HL-60/S4 (cell line): Measurements from ENCODE around the gene RBFOX2.

Experiments
- in situ Hi-C: fragments of 300-500 bp; cut with MboI; formaldehyde crosslinking; loops from 2 replicates; pipeline ENCODE4 v1.14.3; 2022; ENCODE audit warnings: low sequenced_read_pairs

RBFOX2 gene

GRCh38 chr22:35947794-35948425 lies 80.7 kb downstream of the RBFOX2 start:
- in situ Hi-C loops, result no loop called here

- in situ Hi-C loops, result no loop called here
Measured at GRCh38 chr22:35944458-35944857, 84.2 kb downstream of the RBFOX2 start.

DNA sequence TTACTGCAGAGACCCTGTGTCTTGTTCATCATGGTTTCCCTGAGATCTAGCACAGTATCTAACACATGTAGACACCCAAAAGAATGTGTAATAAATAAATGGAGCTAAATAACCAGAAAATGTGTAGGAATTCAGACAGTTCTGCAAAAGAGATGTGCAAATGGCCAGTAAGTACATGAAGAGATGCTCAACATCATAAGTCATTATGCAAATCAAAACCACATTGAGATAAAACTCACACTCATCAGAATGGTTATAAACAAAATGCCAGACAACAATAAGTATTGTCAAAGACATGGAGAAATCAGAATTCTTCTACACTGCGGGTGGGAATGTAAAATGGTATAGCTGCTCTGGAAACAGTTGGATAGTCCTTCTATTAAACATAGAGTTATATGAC lies 88.5 kb downstream of the RBFOX2 start:
- in situ Hi-C loops, result no loop called here

GRCh38 chr22:35938226-35938625 lies 90.4 kb downstream of the RBFOX2 start:
- in situ Hi-C loops, result no loop called here

DNA sequence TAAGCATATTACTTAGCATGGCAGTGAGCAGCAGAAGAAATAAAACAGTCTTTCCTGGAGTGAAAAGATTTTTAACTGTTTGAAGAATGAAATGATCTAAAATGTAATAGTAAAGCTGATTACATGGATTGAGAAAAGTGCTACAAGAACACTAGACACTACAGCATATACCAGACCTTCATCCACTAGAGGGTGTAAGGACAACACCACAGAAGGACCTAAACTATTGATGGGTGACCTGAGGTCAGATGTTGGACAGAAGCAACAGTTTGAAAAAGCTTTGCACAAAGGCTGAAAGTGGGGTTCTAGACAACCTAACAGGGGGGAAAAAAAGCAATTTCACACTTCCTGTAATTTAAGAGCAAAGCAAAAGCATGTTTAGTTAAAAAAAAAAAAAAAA lies 97.7 kb downstream of the RBFOX2 start:
- in situ Hi-C loops, result no loop called here

- in situ Hi-C loops, result no loop called here
Measured at GRCh38 chr22:35928285-35928798, 100.3 kb downstream of the RBFOX2 start.

DNA sequence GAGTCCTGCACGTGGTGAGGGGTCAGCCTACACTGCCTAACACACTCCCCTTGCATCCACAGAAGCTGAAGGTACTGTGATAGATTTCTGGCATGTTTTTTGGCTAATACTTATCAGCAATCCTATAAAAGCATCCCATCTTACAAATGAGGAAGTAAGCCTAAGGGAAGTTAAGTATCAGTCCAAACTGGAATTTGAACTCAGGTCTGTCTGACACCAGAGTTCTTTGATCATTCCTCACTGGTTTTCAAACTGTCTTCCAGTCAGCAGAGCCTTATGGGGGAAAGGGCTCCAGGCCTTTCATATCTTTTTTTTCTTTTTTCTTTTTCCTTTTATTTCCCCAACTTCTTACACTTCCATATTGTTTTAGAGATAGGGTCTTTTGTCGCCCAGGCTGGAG lies 105.6 kb downstream of the RBFOX2 start:
- in situ Hi-C loops, result no loop called here

- in situ Hi-C loops, result no loop called here
Measured at GRCh38 chr22:35921777-35922176, 106.8 kb downstream of the RBFOX2 start.

- in situ Hi-C loops, result no loop called here
Measured at GRCh38 chr22:35921044-35921443, 107.6 kb downstream of the RBFOX2 start.

DNA sequence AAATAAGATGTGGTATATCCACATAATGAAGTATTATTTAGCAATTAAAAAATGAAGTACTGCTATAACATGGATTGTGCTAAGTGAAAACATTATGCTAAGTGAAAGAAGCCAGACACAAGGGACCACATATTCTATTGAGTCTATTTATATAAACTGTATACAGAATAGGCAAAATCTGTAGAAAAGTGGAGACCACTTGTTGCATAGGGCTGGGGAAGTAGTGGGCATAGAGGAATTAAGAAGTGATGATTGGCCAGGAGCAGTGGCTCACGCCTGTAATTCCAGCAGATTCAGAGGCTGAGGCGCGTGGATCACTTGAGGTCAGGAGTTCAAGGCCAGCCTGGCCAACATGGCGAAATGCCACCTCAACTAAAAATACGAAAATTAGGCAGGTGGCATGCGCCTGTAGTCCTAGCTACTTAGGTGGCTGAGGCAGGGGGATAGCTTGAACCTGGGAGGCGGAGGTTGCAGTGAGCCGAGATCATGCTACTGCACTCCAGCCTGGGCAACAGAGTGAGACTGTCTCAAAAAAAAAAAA lies 109.6 kb downstream of the RBFOX2 start:
- in situ Hi-C loops, result no loop called here

DNA sequence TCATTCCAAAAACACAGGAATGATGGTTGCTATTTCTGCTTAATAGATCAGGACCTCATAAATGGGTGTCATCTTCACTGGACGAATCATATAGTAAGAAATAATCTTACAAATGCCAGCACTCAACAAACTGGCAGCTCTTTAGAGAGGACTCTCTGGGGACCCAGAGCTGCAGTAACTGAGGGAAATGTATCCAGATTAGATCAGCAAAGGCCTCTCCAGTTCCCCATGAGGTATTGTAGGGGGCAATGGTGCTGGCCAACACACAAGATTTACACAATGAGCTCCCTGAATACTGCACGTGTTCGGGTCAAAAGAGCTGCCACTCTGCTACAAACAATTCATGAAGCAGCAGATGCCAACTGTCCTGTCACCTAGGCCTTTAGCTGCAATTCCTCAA lies 110.2 kb downstream of the RBFOX2 start:
- in situ Hi-C loops, result no loop called here

DNA sequence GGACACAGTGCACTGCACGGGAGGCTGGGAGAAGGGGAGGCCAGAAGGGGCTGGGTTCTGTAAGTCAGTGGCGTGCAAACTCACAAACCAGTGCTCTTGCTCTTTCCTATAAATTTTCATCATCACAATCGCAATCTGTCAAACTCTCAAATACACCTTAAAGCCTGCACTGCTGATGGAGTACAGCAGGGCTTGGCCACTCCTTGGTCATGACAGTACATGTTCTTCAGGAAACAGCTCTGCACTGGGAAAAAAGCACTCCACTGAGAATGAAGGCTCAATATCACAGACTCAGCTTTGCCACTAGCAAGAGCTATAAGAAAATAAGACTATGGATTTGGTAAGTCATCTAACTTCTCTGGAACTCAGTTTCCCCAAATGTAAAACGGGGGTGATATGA lies 111.0 kb downstream of the RBFOX2 start:
- in situ Hi-C loops, result no loop called here

- in situ Hi-C loops, result no loop called here
Measured at GRCh38 chr22:35915477-35916013, 113.1 kb downstream of the RBFOX2 start.

DNA sequence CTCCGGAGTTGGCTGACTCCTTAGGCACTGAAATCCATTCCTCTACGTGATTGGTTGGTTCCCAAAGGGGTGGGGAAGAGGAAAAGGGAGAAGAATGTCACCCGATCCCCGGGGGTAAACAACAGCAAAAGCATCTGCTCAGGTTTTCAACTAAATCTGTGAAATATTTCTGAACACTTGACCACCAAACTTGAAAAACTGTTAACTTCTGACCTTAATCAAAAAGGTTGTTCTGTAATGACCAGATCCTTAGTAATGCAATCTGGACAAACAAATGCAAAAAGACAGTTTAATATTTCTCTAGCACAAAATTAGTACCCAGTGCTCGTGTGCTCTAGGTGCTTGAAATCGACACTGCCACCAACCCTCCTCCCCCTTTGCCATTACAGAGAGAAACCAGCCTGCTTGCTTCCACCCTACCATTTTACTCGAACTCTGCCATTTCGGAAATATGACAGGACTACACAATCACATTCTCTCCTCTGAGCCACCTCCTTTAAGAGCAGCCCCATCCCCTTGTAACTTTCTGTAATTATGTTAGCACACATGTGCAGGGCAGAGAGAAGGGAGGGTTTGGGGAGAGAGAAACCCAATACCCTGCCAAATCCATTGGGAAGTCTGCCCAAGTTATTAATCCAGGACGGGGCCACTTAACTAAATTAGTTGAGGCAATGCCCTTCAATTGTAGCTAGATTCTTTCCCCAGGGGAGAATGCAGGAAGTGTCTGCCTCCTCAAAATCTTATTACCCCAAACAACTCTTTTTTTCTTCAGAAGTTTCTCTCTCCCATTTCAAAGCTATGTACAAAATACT lies 113.8 kb downstream of the RBFOX2 start:
- in situ Hi-C loops, result no loop called here

GRCh38 chr22:35914357-35914664 lies 114.3 kb downstream of the RBFOX2 start:
- in situ Hi-C loops, result no loop called here

- in situ Hi-C loops, result no loop called here
Measured at GRCh38 chr22:35913925-35914324, 114.7 kb downstream of the RBFOX2 start.

DNA sequence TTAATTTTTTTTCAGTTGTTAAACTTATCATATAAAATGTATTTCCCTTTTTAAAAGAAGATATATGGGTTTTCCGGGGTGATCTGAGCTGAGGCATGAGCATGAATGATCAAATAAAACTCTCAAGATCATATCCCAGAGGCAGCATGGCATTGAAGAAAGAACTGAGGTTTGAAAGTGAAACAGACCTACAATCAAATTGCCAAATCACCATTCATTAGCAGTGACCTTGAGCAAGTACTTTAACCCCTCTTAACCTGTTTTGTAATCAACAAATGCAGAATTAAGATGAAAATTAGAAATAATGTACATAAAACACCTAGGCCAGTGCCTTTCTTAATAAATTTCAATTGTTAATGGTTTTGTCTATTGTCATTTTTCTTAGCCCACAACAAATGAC lies 116.0 kb downstream of the RBFOX2 start:
- in situ Hi-C loops, result no loop called here

GRCh38 chr22:35911877-35912276 lies 116.7 kb downstream of the RBFOX2 start:
- in situ Hi-C loops, result no loop called here

DNA sequence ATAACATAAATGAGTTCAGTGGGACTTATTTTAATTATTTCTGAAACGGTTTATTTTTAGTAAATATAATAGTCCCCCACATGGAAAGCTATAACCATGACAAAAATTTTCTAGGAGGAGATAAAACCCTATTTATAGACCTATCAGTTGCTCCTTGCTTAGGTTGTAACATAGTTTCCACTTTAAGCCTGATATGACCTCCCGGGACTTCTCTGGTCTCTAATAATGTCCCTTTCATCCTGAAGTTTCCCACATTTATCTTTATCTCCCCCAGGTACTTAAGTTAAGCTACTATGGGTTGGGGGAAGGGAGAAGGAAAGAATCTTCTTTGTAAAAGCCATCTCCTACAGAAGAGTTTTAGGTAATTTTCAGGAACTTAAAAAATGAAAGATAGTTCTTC lies 117.7 kb downstream of the RBFOX2 start:
- in situ Hi-C loops, result no loop called here

DNA sequence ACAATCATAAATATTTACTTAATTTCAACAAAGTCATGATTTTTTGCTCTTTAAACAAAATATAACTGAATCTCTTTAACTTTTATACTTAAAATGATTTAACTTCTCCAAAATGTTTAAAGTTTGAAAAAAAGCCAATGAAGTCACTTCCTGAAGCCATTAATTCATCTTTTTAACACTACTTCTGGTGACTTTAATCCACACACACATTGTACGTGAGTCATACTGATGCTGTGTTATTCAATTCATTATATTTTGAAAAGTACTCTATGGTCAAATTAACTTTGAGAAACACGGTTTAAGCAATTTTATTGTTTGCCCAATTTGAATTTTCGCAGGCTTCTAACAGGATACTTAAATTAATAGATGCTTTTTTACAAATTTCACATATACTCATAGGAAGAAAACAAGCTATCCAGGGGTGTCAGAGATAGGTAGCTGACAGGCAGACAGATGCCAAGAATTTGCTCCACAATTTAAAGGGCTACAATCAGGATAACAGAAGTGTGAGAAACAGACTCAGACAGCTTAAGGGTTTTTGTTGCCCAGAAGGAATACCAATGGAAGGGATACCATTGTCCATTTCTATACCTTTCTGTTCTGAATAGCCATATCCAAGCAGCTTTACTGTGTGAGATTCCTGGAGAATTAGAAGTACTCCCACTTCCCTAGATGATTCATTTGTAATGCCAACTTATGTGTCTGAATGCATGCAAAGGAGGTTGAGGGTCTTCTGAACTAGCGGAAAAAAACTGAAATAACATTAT lies 118.4 kb downstream of the RBFOX2 start:
- in situ Hi-C loops, result no loop called here

GRCh38 chr22:35905894-35906293 lies 122.7 kb downstream of the RBFOX2 start:
- in situ Hi-C loops, result no loop called here
